Astrocyte (in vitro differentiated cells and primary cell): ENCODE data around the gene YPEL5.

Source experiments
- EZH2 ChIP-seq: IDR thresholded peaks from 2 replicates; pipeline ENCODE4 v1.6.1; 2012; ENCODE audit warnings: mild to moderate bottlenecking, low read length, inconsistent platforms; ENCODE audit not compliant: insufficient read depth
- TF ChIP-seq, protein P1 (sequence below): IDR thresholded peaks from 2 replicates; pipeline ENCODE4 v1.5.1; 2011; ENCODE audit warnings: low read depth, mild to moderate bottlenecking, inconsistent platforms, low read length, moderate library complexity; ENCODE audit not compliant: insufficient read depth

DNA sequence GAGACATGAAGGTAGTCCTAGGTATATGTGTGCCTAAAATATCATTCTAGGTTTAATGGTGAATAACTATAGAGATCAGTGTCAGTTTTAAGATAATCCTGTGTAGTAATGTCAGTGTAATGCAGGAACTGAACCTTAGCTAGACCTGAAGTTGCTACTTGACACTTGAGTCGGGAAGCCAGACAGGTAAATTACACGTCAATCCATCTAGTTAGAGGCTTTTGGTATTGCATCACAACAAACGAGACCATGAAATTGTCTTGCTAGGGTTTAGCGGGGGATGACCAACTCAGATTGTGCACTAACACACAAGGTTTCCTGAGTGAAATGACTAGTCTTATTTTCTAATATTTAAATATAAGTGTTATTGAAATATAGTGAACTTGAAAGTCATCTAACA, 2.0 kb downstream of the YPEL5 start:
- TF ChIP-seq, protein P1, sequence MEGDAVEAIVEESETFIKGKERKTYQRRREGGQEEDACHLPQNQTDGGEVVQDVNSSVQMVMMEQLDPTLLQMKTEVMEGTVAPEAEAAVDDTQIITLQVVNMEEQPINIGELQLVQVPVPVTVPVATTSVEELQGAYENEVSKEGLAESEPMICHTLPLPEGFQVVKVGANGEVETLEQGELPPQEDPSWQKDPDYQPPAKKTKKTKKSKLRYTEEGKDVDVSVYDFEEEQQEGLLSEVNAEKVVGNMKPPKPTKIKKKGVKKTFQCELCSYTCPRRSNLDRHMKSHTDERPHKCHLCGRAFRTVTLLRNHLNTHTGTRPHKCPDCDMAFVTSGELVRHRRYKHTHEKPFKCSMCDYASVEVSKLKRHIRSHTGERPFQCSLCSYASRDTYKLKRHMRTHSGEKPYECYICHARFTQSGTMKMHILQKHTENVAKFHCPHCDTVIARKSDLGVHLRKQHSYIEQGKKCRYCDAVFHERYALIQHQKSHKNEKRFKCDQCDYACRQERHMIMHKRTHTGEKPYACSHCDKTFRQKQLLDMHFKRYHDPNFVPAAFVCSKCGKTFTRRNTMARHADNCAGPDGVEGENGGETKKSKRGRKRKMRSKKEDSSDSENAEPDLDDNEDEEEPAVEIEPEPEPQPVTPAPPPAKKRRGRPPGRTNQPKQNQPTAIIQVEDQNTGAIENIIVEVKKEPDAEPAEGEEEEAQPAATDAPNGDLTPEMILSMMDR, result no peak
- no peak for TF ChIP-seq EZH2
